ENCODE data around the gene RINL.
"Not testable (repeated sequence)": the region's sequence is repeated elsewhere in the genome, so short reads cannot be mapped to it uniquely, and the experiment has no call there.

Gene RINL

DNA sequence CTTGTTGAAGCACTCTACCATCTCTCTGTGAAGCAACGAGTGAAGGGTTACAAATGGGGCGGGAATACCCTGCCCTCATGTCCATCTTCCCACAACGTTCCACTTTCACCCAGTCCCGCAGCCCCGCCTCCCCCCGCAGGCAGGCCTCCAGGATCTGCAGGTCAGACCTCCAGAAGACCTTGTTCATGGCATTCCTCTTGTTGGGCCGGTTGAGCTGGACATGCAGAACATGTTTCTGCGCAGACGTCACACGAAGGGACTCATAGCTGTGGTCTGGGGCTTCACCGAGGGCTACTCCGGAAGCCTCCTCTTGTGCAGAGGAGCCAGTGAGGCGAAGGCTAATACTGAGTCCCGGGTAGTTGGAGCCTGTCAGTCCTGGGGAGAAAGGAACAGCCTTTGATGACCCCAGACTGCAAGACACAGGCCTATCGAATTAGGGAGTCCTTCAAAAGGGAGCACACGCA, 46.9 kb downstream of the RINL start:
- DNase-seq = no peak

DNA sequence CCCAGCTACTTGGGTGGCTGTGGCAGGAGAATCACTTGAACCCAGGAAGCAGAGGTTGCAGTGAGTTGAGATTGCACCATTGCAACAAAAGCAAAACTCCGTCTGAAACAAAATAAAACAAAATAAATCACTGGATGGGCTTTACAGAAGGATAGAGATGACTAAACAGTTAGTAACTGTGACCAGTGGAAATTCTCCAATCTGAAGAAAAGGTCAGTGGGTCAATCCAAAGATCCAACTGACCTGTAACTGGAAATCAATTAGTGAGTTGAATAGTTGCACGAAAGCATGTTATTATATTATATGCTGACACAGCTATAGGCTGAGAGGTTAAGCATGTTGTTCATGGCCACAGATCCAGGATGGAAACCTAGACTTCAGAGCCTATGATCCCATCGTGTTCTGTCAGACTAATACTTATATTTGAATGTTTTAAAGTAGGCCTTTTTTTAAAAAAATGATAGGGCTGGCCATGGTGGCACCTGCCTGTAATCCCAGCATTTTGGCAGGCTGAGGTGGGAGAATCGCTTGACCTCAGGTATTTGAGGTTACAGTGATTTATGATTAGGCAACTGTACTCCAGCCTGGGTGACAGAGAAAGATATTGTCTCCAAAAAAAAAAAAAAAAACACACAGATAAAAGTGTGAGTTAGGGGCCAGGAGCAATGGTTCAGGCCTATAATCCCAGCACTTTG, 47.9 kb downstream of the RINL start:
- DNase-seq = no peak

DNA sequence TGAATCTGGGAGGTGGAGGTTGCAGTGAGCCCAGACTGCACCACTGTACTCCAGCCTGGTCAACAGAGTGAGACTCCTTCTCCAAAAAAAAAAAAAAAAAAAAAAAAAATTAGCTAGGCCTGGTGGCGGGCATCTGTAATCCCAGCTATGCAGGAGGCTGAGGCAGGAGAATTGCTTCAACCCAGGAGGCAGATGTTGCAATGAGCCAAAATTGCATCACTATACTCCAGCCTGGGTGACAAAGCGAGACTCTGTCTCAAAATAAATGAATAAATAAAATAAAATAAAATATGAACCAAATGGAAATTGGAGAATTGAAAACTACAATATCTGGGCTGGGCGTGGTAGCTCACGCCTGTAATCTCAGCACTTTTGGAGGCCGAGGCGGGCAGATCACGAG, 48.9 kb downstream of the RINL start:
- DNase-seq = not testable (repeated sequence)

DNA sequence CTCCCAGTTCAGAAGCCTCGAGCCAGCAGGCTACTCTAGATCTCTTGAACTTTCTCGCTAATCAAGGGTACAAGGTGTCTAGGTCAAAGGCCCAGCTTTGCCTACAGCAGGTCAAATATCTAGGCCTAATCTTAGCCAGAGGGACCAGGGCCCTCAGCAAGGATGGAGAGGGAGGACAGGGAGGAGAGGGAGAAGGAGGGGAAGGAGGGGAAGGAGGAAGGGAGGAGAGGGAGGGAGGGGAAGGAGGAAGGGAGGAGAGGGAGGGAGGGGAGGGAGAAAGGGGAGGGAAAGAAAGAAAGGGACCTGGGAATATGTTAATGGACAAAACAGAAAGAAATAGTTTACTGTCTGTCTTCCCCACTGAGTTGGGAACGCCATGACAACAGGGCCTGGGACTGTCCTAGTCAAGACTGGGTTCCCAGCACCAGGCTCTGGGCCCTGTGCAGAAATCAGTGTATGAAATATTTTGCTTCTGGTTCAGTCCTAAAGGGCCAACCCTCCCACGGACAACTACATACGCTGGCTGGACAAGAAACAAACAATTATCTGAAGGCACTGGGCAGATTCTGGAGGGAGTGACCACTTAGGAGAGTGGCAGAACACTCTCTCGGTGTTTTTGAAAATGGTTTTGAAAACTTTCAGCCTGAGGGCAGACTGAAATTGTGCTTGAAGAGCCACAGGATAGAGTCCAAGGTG, 51.1 kb downstream of the RINL start:
- no peak for DNase-seq

DNA sequence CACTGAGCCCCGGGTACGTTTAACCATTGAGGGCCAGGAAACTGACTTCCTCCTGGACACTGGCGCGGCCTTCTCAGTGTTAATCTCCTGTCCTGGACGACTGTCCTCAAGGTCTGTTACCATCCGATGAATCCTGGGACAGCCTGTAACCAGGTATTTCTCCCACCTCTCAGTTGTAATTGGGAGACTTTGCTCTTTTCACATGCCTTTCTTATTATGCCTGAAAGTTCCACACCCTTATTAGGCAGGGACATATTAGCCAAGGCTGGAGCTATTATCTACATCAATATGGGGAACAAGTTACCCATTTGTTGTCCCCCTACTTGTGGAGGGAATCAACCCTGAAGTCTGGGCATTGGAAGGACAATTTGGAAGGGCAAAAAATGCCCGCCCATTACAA, 52.1 kb downstream of the RINL start:
- DNase-seq = not testable (repeated sequence)

DNA sequence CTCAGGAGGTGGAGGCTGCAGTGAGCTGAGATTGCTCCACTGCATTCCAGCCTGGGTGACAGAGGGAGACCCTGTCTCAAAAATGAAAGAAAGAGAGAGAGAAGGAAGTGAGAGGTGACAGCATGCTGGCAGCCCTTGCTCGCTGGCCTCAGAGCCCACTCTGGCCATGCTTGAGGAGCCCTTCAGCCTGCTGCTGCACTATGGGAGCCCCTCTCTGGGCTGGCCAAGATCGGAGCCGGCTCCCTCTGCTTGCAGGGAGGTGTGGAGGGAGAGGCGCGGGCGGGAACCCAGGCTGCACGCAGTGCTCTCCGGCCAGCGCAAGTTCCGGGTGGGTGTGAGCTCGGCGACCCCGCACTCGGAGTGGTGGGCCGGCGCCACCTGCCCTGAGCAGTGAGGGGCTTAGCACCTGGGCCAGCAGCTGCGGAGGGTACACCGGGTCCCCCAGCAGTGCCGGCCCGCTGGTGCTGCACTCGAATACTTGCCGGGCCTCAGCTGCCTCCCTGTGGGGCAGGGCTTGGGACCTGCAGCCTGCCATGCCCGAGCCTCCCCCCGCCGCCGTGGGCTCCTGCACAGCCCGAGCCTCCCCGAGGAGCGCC, 56.7 kb downstream of the RINL start:
- DNase-seq = not testable (repeated sequence)

DNA sequence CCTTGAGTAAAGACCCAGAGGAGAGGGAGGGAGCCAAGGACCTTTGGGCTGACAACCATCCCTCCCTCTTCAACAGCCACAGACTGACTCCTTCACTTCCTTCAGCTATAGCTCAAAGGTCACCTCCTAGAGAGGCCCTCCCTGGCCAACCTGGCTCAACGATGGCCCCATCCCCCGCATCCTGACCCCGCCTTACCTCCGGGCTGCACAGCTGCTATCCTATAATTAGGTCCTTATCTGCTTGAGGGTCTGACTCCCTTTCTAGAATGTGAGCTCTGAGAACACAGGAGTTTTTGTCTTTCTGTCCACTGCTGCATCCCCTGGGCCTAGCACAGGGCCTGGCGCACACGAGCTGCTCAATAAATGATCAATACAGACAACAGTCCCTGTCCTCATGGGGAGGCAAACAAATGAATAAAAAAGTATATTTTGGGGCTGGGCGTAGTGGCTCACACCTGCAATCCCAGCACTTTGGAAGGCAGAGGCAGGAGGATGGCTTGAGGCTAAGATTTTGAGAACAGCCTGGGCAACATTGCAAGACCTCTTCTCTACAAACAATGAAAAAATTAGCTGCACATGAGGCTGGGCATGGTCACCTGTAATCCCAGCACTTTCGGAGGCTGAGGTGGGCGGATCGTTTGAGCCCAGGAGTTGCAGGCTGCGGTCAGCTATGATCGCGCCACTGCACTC, 58.7 kb downstream of the RINL start:
- DNase-seq = no peak

Data from effector CD4-positive, alpha-beta T cell (primary cell).